GM06990 (cell line): ENCODE measurements around the gene OLFM1.

ENCODE experiments used
- DNase-seq: peaks from one replicate; pipeline ENCODE4 v3.0.0-alpha.2; 2011; ENCODE audit not compliant: insufficient read length; ENCODE audit errors: extremely low read depth
- H3K27me3 ChIP-seq: replicated peaks from 2 replicates; pipeline ENCODE4 v1.6.0; 2011; ENCODE audit warnings: low read length; ENCODE audit not compliant: control insufficient read depth, insufficient read depth
- H3K36me3 ChIP-seq: 2 replicates; pipeline ENCODE4 v1.5.1; 2011; ENCODE audit warnings: low read length; ENCODE audit not compliant: control insufficient read depth, insufficient read depth
- H3K4me3 ChIP-seq: replicated peaks from 2 replicates; pipeline ENCODE4 v1.5.1; 2011; ENCODE audit warnings: low read depth, mild to moderate bottlenecking, control low read depth, low read length
- CTCF ChIP-seq: IDR thresholded peaks from 2 replicates; pipeline ENCODE4 v1.5.1; 2011; ENCODE audit warnings: low read length, control low read depth, mild to moderate bottlenecking, inconsistent platforms; ENCODE audit not compliant: insufficient read depth, poor library complexity, severe bottlenecking

OLFM1 gene

GRCh38 chr9:135127718-135128670 is 40.5 kb downstream of the OLFM1 start:
- DNase-seq = no peak
- Histone ChIP-seq H3K27me3 (no peaks in the 10 kb centered on the region), H3K36me3 (no peaks in the 10 kb centered on the region), H3K4me3 (no peak overlapping the region)
- no peak for TF ChIP-seq CTCF

DNA sequence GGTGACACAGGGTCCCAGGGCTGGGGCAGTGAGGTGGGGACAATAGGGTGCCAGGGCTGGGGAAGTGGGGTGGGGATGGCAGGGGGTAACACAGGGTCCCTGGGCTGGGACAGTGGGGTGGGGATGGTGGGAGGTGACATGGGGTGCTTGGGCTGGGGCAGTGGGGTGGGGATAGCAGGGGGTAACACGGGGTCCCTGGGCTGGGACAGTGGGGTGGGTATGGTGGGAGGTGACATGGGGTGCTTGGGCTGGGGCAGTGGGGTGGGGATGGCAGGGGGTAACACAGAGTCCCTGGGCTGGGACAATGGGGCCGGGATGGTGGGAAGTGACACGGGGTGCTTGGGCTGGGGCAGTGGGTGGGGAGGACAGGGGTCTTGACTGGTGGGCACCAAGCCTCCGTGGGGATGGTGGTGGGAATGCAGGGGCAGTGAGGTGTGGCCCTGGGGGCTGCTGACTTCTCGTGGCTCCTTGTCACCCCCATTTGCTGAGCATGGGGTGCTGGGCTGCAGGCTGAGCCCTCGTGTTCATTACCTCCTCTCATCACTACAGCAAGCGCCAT is 41.7 kb downstream of the OLFM1 start:
- Histone ChIP-seq H3K36me3 (no peaks in the 10 kb centered on the region), H3K27me3 (no peaks in the 10 kb centered on the region)

GRCh38 chr9:135130207-135130976 is 42.9 kb downstream of the OLFM1 start:
- Histone ChIP-seq H3K36me3 (no peaks in the 10 kb centered on the region), H3K4me3 (no peak overlapping the region), H3K27me3 (no peaks in the 10 kb centered on the region)
- no peak for TF ChIP-seq CTCF
- no peak for DNase-seq

More for the DNA sequence above, 41.7 kb downstream of the OLFM1 start:
- DNase-seq = no peak
- H3K4me3 ChIP-seq = no peak overlapping the region
- TF ChIP-seq CTCF = no peak

- no peak for TF ChIP-seq CTCF
- no peaks in the 10 kb centered on the region; the same call in 1 of the 2 replicates for H3K27me3 ChIP-seq
- no peaks in the 10 kb centered on the region for H3K36me3 ChIP-seq
- DNase-seq = no peak
- H3K4me3 ChIP-seq = no peak overlapping the region
Observed at GRCh38 chr9:135131488-135131887, 44.0 kb downstream of the OLFM1 start.

- no peaks in the 10 kb centered on the region for H3K36me3 ChIP-seq
- no peak overlapping the region for H3K4me3 ChIP-seq
- no peak for DNase-seq
- TF ChIP-seq CTCF = no peak
- no peaks in the 10 kb centered on the region; the same call in 1 of the 2 replicates for H3K27me3 ChIP-seq
Observed at GRCh38 chr9:135132008-135132407, 44.5 kb downstream of the OLFM1 start.
